ENCODE results near the gene SEMA3F. TPM values are rescaled to one million over a fixed set of nuclear protein-coding genes. Genes with fewer than 3 reads are reported as not detected.

Gene SEMA3F
- total and polyA plus RNA-seq, 4 donors, result 27.8 to 54.3 (median 47.4) TPM

- Histone ChIP-seq H3K27ac (ENCODE audit: low read depth in 1 of 2, low read length in 1 of 2) (no peak overlapping the region), H3K9me3 (ENCODE audit: control insufficient read depth in 4 of 4, insufficient read depth in 3 of 4, low read length in 3 of 4) (peaks cover 0 to 7% (median 0%) of the 10 kb centered on the region in 4 donors), H3K27me3 (ENCODE audit: control insufficient read depth in 3 of 3, insufficient read depth in 3 of 3, low read length in 2 of 3) (peaks cover 0 to 34% (median 14%) of the 10 kb centered on the region in 3 donors), H3K4me3 (no peak overlapping the region), H3K9ac (ENCODE audit: insufficient read depth in 1 of 2, low read length in 2 of 2) (no peak overlapping the region), H3K4me1 (ENCODE audit: control insufficient read depth in 5 of 5, insufficient read depth in 5 of 5, low read length in 5 of 5) (peaks cover 0 to 5% (median 3%) of the 10 kb centered on the region in 5 donors), H3K36me3 (ENCODE audit: control insufficient read depth in 4 of 4, insufficient read depth in 4 of 4, low read length in 4 of 4) (no peaks in the 10 kb centered on the region)
- peak; percentile 54 to 69 (median 60) for DNase-seq
- 9 to 13% methylated on average over 68 to 70 of the region's 70 CpGs for WGBS, 2 donors
- TF ChIP-seq CTCF (IDR thresholded peaks at IDR 0.05; ENCODE audit: control extremely low read depth, extremely low read depth), result peak; percentile 64
- ATAC-seq (ENCODE audit: insufficient read depth, low FRiP score), result peak; percentile 47
Observed at GRCh38 chr3:50194128-50194902, 39.2 kb downstream of the SEMA3F start.

GRCh38 chr3:50194903-50195500, 39.9 kb downstream of the SEMA3F start:
- H3K36me3 ChIP-seq (ENCODE audit: control insufficient read depth in 4 of 4, insufficient read depth in 4 of 4, low read length in 4 of 4), result no peaks in the 10 kb centered on the region
- DNase-seq, result no peak
- no peak overlapping the region for H3K27ac ChIP-seq (ENCODE audit: low read depth in 1 of 2, low read length in 1 of 2)
- peaks cover 0 to 7% (median 0%) of the 10 kb centered on the region in 4 donors for H3K9me3 ChIP-seq (ENCODE audit: control insufficient read depth in 4 of 4, insufficient read depth in 3 of 4, low read length in 3 of 4)
- H3K27me3 ChIP-seq (ENCODE audit: control insufficient read depth in 3 of 3, insufficient read depth in 3 of 3, low read length in 2 of 3), result peaks cover 0 to 34% (median 14%) of the 10 kb centered on the region in 3 donors
- no peak for ATAC-seq (ENCODE audit: insufficient read depth, low FRiP score)
- 65 to 74% methylated on average over 13 to 14 of the region's 14 CpGs for WGBS, 2 donors
- no peak for TF ChIP-seq CTCF (IDR thresholded peaks at IDR 0.05; ENCODE audit: control extremely low read depth, extremely low read depth)
- no peak overlapping the region for H3K4me3 ChIP-seq
- peaks cover 0 to 5% (median 3%) of the 10 kb centered on the region in 5 donors for H3K4me1 ChIP-seq (ENCODE audit: control insufficient read depth in 5 of 5, insufficient read depth in 5 of 5, low read length in 5 of 5)
- no peak overlapping the region for H3K9ac ChIP-seq (ENCODE audit: insufficient read depth in 1 of 2, low read length in 2 of 2)

- Histone ChIP-seq H3K9me3 (ENCODE audit: control insufficient read depth in 4 of 4, insufficient read depth in 3 of 4, low read length in 3 of 4) (peaks cover 0 to 7% (median 0%) of the 10 kb centered on the region in 4 donors), H3K27me3 (ENCODE audit: control insufficient read depth in 3 of 3, insufficient read depth in 3 of 3, low read length in 2 of 3) (peaks cover 0 to 34% (median 14%) of the 10 kb centered on the region in 3 donors), H3K4me1 (ENCODE audit: control insufficient read depth in 5 of 5, insufficient read depth in 5 of 5, low read length in 5 of 5) (peaks cover 0 to 5% (median 3%) of the 10 kb centered on the region in 5 donors), H3K4me3 (no peak overlapping the region), H3K27ac (ENCODE audit: low read depth in 1 of 2, low read length in 1 of 2) (no peak overlapping the region), H3K9ac (ENCODE audit: insufficient read depth in 1 of 2, low read length in 2 of 2) (no peak overlapping the region), H3K36me3 (ENCODE audit: control insufficient read depth in 4 of 4, insufficient read depth in 4 of 4, low read length in 4 of 4) (no peaks in the 10 kb centered on the region)
- DNase-seq, result no peak
- 71 to 84% methylated on average over 4 of the region's 4 CpGs for WGBS, 2 donors
- TF ChIP-seq CTCF (IDR thresholded peaks at IDR 0.05; ENCODE audit: control extremely low read depth, extremely low read depth), result no peak
- no peak for ATAC-seq (ENCODE audit: insufficient read depth, low FRiP score)
Observed at GRCh38 chr3:50195501-50196252, 40.6 kb downstream of the SEMA3F start.
